ENCODE data around the gene EVC.

DNA sequence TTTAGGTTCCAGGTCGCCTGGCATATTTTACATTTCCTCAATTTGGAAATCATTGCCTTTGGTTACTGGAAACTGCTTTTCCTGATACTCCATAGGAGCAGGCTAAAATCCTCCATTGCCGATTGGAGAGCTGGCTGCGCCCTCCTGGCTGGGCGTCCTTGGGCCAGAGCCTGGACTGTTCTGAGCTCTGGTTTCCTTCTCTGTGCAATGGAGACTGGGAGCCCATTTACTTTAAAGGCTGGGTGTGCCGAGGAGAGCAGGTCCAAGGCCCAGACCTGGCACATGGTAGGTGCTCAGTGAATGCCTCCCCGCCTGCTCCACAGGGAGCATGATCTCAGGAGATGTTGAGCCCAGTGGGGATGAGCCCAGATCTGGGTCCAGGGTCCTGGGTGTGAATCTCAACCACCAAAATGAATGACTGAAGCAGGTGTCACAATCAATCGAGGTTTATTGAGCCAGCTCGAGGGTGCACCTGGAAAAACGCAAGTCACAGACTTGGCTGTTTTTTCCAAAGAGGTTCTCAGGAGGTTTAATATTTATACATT, 50.0 kb downstream of the EVC start:
- TF ChIP-seq POLR2A (IDR thresholded peaks at IDR 0.05; ENCODE audit: low read depth, low read length) (no peak), CEBPB (IDR thresholded peaks at IDR 0.05; ENCODE audit: low read depth, low read length) (no peak), NFE2L2 (IDR thresholded peaks at IDR 0.05; ENCODE audit: low read depth, low read length) (no peak), RAD21 (IDR thresholded peaks at IDR 0.05; ENCODE audit: low read length) (no peak), MXI1 (IDR thresholded peaks at IDR 0.05; ENCODE audit: borderline replicate concordance, low read depth, low read length) (no peak), BHLHE40 (IDR thresholded peaks at IDR 0.05; ENCODE audit: low read depth, low read length) (no peak), RFX5 (IDR thresholded peaks at IDR 0.05; ENCODE audit: low read depth, low read length) (no peak), MAFK (IDR thresholded peaks at IDR 0.05; ENCODE audit: low read depth, low read length) (no peak)
- TF ChIP-seq, protein P1, sequence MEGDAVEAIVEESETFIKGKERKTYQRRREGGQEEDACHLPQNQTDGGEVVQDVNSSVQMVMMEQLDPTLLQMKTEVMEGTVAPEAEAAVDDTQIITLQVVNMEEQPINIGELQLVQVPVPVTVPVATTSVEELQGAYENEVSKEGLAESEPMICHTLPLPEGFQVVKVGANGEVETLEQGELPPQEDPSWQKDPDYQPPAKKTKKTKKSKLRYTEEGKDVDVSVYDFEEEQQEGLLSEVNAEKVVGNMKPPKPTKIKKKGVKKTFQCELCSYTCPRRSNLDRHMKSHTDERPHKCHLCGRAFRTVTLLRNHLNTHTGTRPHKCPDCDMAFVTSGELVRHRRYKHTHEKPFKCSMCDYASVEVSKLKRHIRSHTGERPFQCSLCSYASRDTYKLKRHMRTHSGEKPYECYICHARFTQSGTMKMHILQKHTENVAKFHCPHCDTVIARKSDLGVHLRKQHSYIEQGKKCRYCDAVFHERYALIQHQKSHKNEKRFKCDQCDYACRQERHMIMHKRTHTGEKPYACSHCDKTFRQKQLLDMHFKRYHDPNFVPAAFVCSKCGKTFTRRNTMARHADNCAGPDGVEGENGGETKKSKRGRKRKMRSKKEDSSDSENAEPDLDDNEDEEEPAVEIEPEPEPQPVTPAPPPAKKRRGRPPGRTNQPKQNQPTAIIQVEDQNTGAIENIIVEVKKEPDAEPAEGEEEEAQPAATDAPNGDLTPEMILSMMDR (conservative IDR thresholded peaks at IDR 0.05; ENCODE audit: low read depth, low read length): no peak
- TF ChIP-seq, protein P2, sequence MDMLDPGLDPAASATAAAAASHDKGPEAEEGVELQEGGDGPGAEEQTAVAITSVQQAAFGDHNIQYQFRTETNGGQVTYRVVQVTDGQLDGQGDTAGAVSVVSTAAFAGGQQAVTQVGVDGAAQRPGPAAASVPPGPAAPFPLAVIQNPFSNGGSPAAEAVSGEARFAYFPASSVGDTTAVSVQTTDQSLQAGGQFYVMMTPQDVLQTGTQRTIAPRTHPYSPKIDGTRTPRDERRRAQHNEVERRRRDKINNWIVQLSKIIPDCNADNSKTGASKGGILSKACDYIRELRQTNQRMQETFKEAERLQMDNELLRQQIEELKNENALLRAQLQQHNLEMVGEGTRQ (IDR thresholded peaks at IDR 0.05; ENCODE audit: low read depth, low read length): no peak
- TF ChIP-seq, protein P3, sequence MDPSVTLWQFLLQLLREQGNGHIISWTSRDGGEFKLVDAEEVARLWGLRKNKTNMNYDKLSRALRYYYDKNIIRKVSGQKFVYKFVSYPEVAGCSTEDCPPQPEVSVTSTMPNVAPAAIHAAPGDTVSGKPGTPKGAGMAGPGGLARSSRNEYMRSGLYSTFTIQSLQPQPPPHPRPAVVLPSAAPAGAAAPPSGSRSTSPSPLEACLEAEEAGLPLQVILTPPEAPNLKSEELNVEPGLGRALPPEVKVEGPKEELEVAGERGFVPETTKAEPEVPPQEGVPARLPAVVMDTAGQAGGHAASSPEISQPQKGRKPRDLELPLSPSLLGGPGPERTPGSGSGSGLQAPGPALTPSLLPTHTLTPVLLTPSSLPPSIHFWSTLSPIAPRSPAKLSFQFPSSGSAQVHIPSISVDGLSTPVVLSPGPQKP (IDR thresholded peaks at IDR 0.05; ENCODE audit: borderline replicate concordance, low read depth, low read length): no peak

All from IMR-90 (cell line).